ENCODE data around the gene LTB. TPM values are rescaled to one million over a fixed set of nuclear protein-coding genes. Genes with fewer than 3 reads are reported as not detected.
A peak's percentile ranks its signal among the peaks of the same experiment; 100 is the strongest.

The LTB gene
- polyA plus RNA-seq, 1 donor from 2014 or later: not detected

- Histone ChIP-seq H3K4me3 (ENCODE audit: low read length) (peak overlapping the region; percentile 93), H3K9ac (ENCODE audit: low read length) (peak overlapping the region; percentile 100), H3K9me3 (ENCODE audit: low read length) (no peaks in the 10 kb centered on the region), H3K9me2 (ENCODE audit: insufficient read depth, low read length) (no peaks in the 10 kb centered on the region), H2AFZ (ENCODE audit: low read depth, low read length) (no peak overlapping the region), H3F3A (ENCODE audit: insufficient read depth, low read length, poor library complexity, severe bottlenecking) (no peaks in the 10 kb centered on the region), H4K20me1 (ENCODE audit: insufficient read depth) (no peaks in the 10 kb centered on the region), H3K4me2 (ENCODE audit: low read length) (peak overlapping the region; percentile 100), H3K79me2 (replicated peaks; ENCODE audit: insufficient read depth, low read length) (peaks cover 49% of the 10 kb centered on the region), H3K27ac (ENCODE audit: low read length) (peak overlapping the region; percentile 99), H3K36me3 (ENCODE audit: insufficient read depth, low read length) (peaks cover 5% of the 10 kb centered on the region), H3K27me3 (ENCODE audit: insufficient read depth, low read depth, low read length) (no peaks in the 10 kb centered on the region)
- TF ChIP-seq RAD21 (conservative IDR thresholded peaks at IDR 0.05): no peak
- no peak for TF ChIP-seq MXI1 (conservative IDR thresholded peaks at IDR 0.05; ENCODE audit: poor library complexity, severe bottlenecking)
- no peak for TF ChIP-seq CTCF (IDR thresholded peaks at IDR 0.05; ENCODE audit: poor library complexity, severe bottlenecking)
- no peak for TF ChIP-seq TAF1 (IDR thresholded peaks at IDR 0.05; ENCODE audit: low read depth)
- no peak for TF ChIP-seq EZH2 (IDR thresholded peaks at IDR 0.05; ENCODE audit: borderline replicate concordance, insufficient read depth, low read length, poor library complexity, severe bottlenecking)
- TF ChIP-seq REST (IDR thresholded peaks at IDR 0.05; ENCODE audit: borderline replicate concordance): no peak
- no peak for TF ChIP-seq EP300 (conservative IDR thresholded peaks at IDR 0.05; ENCODE audit: poor library complexity, severe bottlenecking)
Observed at GRCh38 chr6:31621991-31622390, 39.8 kb upstream of the LTB start.

GRCh38 chr6:31621320-31621939 lies 39.2 kb upstream of the LTB start:
- no peaks in the 10 kb centered on the region for H3F3A ChIP-seq (ENCODE audit: insufficient read depth, low read length, poor library complexity, severe bottlenecking)
- peak overlapping the region; percentile 100 for H3K4me2 ChIP-seq (ENCODE audit: low read length)
- H3K36me3 ChIP-seq (ENCODE audit: insufficient read depth, low read length): peaks cover 5% of the 10 kb centered on the region
- H3K27ac ChIP-seq (ENCODE audit: low read length): peak overlapping the region; percentile 99
- TF ChIP-seq SMC3 (conservative IDR thresholded peaks at IDR 0.05; ENCODE audit: poor library complexity) (no peak), MXI1 (conservative IDR thresholded peaks at IDR 0.05; ENCODE audit: poor library complexity, severe bottlenecking) (no peak), RAD21 (conservative IDR thresholded peaks at IDR 0.05) (no peak), TAF1 (IDR thresholded peaks at IDR 0.05; ENCODE audit: low read depth) (no peak), REST (IDR thresholded peaks at IDR 0.05; ENCODE audit: borderline replicate concordance) (no peak), POLR2AphosphoS5 (IDR thresholded peaks at IDR 0.05) (no peak), CTCF (IDR thresholded peaks at IDR 0.05; ENCODE audit: poor library complexity, severe bottlenecking) (no peak), EP300 (conservative IDR thresholded peaks at IDR 0.05; ENCODE audit: poor library complexity, severe bottlenecking) (no peak), EZH2 (IDR thresholded peaks at IDR 0.05; ENCODE audit: borderline replicate concordance, insufficient read depth, low read length, poor library complexity, severe bottlenecking) (no peak)
- peaks cover 45% of the 10 kb centered on the region for H3K79me2 ChIP-seq (replicated peaks; ENCODE audit: insufficient read depth, low read length)
- no peaks in the 10 kb centered on the region for H3K9me3 ChIP-seq (ENCODE audit: low read length)
- H3K27me3 ChIP-seq (ENCODE audit: insufficient read depth, low read depth, low read length): no peaks in the 10 kb centered on the region
- H3K9ac ChIP-seq (ENCODE audit: low read length): peak overlapping the region; percentile 100
- H3K4me3 ChIP-seq (ENCODE audit: low read length): peak overlapping the region; percentile 93
- no peaks in the 10 kb centered on the region for H4K20me1 ChIP-seq (ENCODE audit: insufficient read depth)
- peak overlapping the region; percentile 88 for H2AFZ ChIP-seq (ENCODE audit: low read depth, low read length)
- H3K9me2 ChIP-seq (ENCODE audit: insufficient read depth, low read length): no peaks in the 10 kb centered on the region
